AG04450 (cell line): Measurements from ENCODE around the gene GRB7. TPM values are rescaled to one million over a fixed set of nuclear protein-coding genes. Genes with fewer than 3 reads are reported as not detected.
"Not testable (repeated sequence)": the region's sequence is repeated elsewhere in the genome, so short reads cannot be mapped to it uniquely, and the experiment has no call there.

Source experiments
- CTCF ChIA-PET: fragments of 300-600, 350-600 bp; formaldehyde crosslinking; extraction: SDS; loops from one replicate; lab custom pipeline; 2022; ENCODE audit warnings: antibody characterized with exemption, inconsistent platforms; lab: Charles Lee
- POLR2A ChIA-PET: fragments of 350-600 bp; formaldehyde crosslinking; extraction: SDS; loops from one replicate; lab custom pipeline; 2021; ENCODE audit warnings: antibody characterized with exemption, inconsistent platforms; lab: Yijun Ruan, JAX
- DNase-seq: peaks from one replicate; pipeline ENCODE4 v3.0.0-alpha.2; 2011; ENCODE audit warnings: low read depth, low spot score
- H3K27ac ChIP-seq: one replicate; pipeline ENCODE4 v1.5.1; 2012; ENCODE audit warnings: low read depth, low read length, control low read depth
- H3K27me3 ChIP-seq: one replicate; pipeline ENCODE4 v1.6.0; 2012; ENCODE audit warnings: low read length; ENCODE audit not compliant: control insufficient read depth, insufficient read depth
- H3K4me3 ChIP-seq: 2 replicates; pipeline ENCODE4 v1.5.1; 2011; ENCODE audit warnings: mild to moderate bottlenecking, low read depth, low read length, control low read depth
- H3K9me3 ChIP-seq: 2 replicates; pipeline ENCODE4 v1.5.1; 2012; ENCODE audit warnings: low read length; ENCODE audit not compliant: control insufficient read depth, insufficient read depth
- polyA plus RNA-seq: library from polyadenylated mRNA; depleted of rRNA; stranded (reverse); fragments of >200 nt; gene quantifications from 2 replicates; pipeline ENCODE4 v1.2.3, GENCODE V29; 2011
- TF ChIP-seq, protein P1 (sequence below): IDR thresholded peaks from 2 replicates; pipeline ENCODE4 v1.5.1; 2011; ENCODE audit warnings: low read depth, low read length, control low read depth, inconsistent platforms

GRB7 gene
- polyA plus RNA-seq, 1 experiment, result 0.05 TPM

DNA sequence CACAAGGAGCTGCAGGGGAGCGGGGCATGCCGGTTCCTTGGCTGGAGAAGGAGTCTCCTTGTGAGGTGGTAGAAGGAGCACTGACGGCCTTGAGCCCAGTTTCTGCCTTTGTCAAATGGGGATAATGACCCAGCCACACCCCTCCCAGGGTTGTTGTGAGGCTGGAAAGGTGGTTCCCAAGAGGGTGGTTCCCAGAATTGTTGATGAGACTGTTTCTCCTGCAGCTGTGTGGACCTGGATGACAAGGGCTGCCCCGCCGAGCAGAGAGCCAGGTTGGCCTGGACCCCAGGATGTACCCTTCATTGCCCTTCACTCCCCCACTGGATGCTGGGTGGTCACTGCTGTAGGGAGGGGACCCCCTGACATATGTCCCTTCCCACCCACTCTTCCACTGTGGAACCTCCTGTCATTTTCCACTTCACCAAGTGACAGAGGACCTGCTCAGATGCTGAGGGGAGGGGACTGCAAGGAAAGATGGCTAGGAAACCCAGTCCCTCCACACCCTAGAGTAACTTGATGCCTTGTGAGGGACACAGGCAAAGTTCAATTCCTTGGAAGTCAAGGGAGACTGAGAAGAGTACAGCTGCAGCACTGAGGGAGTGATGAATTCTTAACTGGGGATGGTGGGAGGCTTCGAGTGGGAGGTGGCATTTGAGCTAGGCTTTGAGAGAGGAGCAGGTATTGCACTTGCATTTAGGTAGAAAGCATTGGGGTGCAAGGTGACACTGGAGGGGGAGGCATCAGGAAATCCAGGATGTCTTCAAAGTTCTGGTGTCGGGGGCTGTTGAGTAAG, 18.0 kb upstream of the GRB7 start:
- Histone ChIP-seq H3K27me3 (no peaks in the 10 kb centered on the region), H3K27ac (no peak overlapping the region), H3K9me3 (no peaks in the 10 kb centered on the region; the same call in 1 of the 2 replicates), H3K4me3 (no peak overlapping the region)
- no peak for DNase-seq
- ChIA-PET POLR2A (no interaction called here), CTCF (interaction anchor here (2.7 kb wide), 1 partner anchor 10 kb away, joined by 17 read pairs; the partner anchor contains the start of gene MIEN1)
- TF ChIP-seq, protein P1, sequence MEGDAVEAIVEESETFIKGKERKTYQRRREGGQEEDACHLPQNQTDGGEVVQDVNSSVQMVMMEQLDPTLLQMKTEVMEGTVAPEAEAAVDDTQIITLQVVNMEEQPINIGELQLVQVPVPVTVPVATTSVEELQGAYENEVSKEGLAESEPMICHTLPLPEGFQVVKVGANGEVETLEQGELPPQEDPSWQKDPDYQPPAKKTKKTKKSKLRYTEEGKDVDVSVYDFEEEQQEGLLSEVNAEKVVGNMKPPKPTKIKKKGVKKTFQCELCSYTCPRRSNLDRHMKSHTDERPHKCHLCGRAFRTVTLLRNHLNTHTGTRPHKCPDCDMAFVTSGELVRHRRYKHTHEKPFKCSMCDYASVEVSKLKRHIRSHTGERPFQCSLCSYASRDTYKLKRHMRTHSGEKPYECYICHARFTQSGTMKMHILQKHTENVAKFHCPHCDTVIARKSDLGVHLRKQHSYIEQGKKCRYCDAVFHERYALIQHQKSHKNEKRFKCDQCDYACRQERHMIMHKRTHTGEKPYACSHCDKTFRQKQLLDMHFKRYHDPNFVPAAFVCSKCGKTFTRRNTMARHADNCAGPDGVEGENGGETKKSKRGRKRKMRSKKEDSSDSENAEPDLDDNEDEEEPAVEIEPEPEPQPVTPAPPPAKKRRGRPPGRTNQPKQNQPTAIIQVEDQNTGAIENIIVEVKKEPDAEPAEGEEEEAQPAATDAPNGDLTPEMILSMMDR, result no peak

DNA sequence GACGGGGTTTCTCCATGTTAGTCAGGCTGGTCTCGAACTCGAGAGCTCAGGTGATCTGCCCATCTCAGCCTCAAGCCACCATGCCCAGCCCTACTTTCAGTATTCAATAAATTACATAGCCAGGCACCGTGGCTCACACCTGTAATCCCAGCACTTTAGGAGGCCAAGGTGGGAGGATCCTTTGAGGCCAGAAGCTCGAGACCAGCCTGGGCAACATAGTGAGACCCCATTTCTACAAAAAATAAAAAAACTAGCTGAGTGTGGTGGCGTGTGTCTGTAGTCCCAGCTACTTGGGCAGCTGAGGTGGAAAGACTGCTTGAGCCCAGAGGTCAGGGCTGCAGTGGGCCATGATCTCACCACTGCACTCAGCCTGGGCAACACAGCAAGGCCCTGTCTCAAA, 15.6 kb upstream of the GRB7 start:
- H3K4me3 ChIP-seq, result no peak overlapping the region
- no peak for DNase-seq
- POLR2A ChIA-PET, result no interaction called here
- H3K27ac ChIP-seq, result no peak overlapping the region
- TF ChIP-seq, protein P1, result no peak
- CTCF ChIA-PET, result interaction anchor here (1.1 kb wide), 1 partner anchor 22 kb away, joined by 3 read pairs; the partner anchor contains the start of gene ERBB2
- H3K9me3 ChIP-seq, result no peaks in the 10 kb centered on the region; the same call in 1 of the 2 replicates
- H3K27me3 ChIP-seq, result no peaks in the 10 kb centered on the region

DNA sequence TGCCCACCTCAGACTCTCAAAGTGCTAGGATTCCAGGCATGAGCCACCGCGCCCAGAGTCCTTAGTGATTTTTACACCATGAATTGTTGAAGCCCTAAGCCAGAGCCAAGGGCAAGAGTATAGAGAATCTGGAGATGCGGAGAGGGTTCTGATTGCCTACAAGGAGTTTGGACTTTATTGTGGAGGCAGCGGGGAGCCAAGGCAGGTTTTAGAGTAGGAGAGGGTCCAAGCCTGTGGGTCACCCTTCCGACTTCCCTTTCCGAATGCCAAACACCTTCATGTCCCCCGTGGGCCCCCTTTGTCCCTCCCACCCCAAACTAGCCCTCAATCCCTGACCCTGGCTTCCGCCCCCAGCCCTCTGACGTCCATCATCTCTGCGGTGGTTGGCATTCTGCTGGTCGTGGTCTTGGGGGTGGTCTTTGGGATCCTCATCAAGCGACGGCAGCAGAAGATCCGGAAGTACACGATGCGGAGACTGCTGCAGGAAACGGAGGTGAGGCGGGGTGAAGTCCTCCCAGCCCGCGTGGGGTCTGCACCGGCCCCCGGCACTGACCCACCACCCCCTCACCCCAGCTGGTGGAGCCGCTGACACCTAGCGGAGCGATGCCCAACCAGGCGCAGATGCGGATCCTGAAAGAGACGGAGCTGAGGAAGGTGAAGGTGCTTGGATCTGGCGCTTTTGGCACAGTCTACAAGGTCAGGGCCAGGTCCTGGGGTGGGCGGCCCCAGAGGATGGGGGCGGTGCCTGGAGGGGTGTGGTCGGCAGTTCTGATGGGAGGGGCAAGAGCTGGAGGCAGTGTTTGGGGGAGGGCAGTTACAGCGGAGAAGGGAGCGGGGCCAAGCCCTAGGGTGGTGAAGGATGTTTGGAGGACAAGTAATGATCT, 14.5 kb upstream of the GRB7 start:
- no peaks in the 10 kb centered on the region; the same call in 1 of the 2 replicates for H3K9me3 ChIP-seq
- H3K27ac ChIP-seq, result no peak overlapping the region
- H3K27me3 ChIP-seq, result no peaks in the 10 kb centered on the region
- H3K4me3 ChIP-seq, result no peak overlapping the region
- CTCF ChIA-PET, result interaction anchor here (1.1 kb wide), 1 partner anchor 23 kb away, joined by 3 read pairs; the partner anchor contains the start of gene ERBB2
- POLR2A ChIA-PET, result no interaction called here
- no peak for DNase-seq
- TF ChIP-seq, protein P1, result no peak

DNA sequence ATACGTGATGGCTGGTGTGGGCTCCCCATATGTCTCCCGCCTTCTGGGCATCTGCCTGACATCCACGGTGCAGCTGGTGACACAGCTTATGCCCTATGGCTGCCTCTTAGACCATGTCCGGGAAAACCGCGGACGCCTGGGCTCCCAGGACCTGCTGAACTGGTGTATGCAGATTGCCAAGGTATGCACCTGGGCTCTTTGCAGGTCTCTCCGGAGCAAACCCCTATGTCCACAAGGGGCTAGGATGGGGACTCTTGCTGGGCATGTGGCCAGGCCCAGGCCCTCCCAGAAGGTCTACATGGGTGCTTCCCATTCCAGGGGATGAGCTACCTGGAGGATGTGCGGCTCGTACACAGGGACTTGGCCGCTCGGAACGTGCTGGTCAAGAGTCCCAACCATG, 13.0 kb upstream of the GRB7 start:
- no peaks in the 10 kb centered on the region for H3K27me3 ChIP-seq
- no peak for DNase-seq
- no peaks in the 10 kb centered on the region; the same call in 1 of the 2 replicates for H3K9me3 ChIP-seq
- TF ChIP-seq, protein P1, result no peak
- no peak overlapping the region for H3K27ac ChIP-seq
- POLR2A ChIA-PET, result no interaction called here
- CTCF ChIA-PET, result no interaction called here
- H3K4me3 ChIP-seq, result no peak overlapping the region

DNA sequence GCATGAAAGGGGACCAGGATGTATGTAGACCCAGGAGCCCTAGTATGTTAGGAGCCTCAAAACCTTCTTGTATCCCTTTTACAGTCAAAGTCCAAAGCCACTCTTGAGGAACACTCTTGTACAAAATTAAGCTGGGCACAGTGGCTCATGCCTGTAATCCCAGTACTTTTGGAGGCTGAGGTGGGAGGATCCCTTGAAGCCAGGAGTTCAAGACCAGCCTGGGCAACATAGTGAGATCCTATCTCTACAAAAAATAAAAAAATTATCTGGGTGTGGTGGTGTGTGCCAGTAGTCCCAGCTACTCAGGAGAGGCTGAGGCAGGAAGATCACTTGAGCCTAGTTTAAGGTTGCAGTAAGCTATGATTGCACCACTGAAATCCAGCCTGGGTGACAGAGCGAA, 11.8 kb upstream of the GRB7 start:
- POLR2A ChIA-PET, result not testable (repeated sequence)

More for the DNA sequence above, 11.8 kb upstream of the GRB7 start:
- H3K4me3 ChIP-seq, H3K27me3 ChIP-seq, H3K9me3 ChIP-seq, H3K27ac ChIP-seq, CTCF ChIA-PET, DNase-seq: not testable (repeated sequence)
